ENCODE results near the gene CCNB2. TPM values are rescaled to one million over a fixed set of nuclear protein-coding genes. Genes with fewer than 3 reads are reported as not detected.

CCNB2 gene
- total RNA-seq, 6 experiments from 2014 or later = 0.13 to 2.5 (median 1.6) TPM

DNA sequence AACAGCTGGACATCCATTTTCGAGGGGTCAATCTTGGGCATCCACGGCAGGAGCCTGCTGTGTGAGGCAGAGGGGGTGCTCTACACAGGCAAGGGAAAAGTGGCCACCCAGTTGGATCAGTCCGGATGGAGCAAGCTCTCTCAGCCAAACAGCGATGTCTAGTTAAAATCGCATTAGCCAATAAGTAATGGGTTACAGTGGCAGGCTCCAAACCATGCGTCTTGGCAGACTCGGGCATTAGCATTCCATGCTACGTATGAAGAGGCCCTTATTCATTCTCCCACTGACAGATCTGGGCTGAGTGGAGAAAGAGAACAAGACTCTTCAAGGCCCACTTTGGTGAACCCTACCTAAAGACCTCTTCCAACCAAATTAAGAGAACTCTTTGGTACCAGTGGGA, 49.3 kb downstream of the CCNB2 start:
- H3K27ac ChIP-seq = no peak overlapping the region
- DNase-seq (peak in 1 of 3 donors; percentile 31), ATAC-seq (no peak)
- no peaks in the 10 kb centered on the region for H3K4me1 ChIP-seq
- WGBS (ENCODE audit: insufficient coverage, low coverage, low lambda C conversion rate, missing lambda C conversion rate) = 75% methylated on average over 5 of the region's 8 CpGs
- intact Hi-C loops (cut with DNase I) = no loop called here
- H3K27me3 ChIP-seq = no peaks in the 10 kb centered on the region
- no peak overlapping the region for H3K4me3 ChIP-seq
- TF ChIP-seq POLR2A (IDR thresholded peaks at IDR 0.05) = no peak
- TF ChIP-seq, protein P1, sequence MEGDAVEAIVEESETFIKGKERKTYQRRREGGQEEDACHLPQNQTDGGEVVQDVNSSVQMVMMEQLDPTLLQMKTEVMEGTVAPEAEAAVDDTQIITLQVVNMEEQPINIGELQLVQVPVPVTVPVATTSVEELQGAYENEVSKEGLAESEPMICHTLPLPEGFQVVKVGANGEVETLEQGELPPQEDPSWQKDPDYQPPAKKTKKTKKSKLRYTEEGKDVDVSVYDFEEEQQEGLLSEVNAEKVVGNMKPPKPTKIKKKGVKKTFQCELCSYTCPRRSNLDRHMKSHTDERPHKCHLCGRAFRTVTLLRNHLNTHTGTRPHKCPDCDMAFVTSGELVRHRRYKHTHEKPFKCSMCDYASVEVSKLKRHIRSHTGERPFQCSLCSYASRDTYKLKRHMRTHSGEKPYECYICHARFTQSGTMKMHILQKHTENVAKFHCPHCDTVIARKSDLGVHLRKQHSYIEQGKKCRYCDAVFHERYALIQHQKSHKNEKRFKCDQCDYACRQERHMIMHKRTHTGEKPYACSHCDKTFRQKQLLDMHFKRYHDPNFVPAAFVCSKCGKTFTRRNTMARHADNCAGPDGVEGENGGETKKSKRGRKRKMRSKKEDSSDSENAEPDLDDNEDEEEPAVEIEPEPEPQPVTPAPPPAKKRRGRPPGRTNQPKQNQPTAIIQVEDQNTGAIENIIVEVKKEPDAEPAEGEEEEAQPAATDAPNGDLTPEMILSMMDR (IDR thresholded peaks at IDR 0.05) = no peak
- H3K9me3 ChIP-seq = no peaks in the 10 kb centered on the region
- peaks cover 0 to 50% (median 18%) of the 10 kb centered on the region in 4 donors for H3K36me3 ChIP-seq

DNA sequence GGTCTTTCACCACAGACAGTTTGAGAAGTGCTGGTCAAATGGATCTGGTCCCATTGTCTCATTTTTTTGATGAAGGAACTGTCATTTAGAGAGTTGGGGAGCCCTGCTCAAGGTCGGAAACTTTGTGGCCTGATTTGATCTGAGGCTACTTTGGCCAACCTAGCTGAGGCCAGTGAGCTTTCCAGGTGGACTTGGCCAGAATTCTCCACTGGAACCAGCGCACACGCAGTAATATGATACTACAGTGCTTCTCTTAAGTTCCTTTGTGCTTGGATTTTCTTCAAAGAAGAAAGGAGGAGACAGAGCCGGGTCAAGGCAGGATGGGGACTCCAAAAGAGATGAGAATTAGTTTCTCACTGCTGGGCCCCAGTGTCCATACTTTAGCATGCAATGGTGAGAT, 50.5 kb downstream of the CCNB2 start:
- TF ChIP-seq, protein P1 (IDR thresholded peaks at IDR 0.05) = no peak
- no peak for TF ChIP-seq POLR2A (IDR thresholded peaks at IDR 0.05)
- Histone ChIP-seq H3K27ac (no peak overlapping the region), H3K27me3 (no peaks in the 10 kb centered on the region), H3K4me1 (no peaks in the 10 kb centered on the region), H3K36me3 (peaks cover 0 to 42% (median 18%) of the 10 kb centered on the region in 4 donors), H3K9me3 (no peaks in the 10 kb centered on the region), H3K4me3 (no peak overlapping the region)
- 91% methylated on average over 4 of the region's 4 CpGs for WGBS (ENCODE audit: insufficient coverage, low coverage, low lambda C conversion rate, missing lambda C conversion rate)
- intact Hi-C loops (cut with DNase I) = no loop called here
- DNase-seq = no peak
- no peak for ATAC-seq

DNA sequence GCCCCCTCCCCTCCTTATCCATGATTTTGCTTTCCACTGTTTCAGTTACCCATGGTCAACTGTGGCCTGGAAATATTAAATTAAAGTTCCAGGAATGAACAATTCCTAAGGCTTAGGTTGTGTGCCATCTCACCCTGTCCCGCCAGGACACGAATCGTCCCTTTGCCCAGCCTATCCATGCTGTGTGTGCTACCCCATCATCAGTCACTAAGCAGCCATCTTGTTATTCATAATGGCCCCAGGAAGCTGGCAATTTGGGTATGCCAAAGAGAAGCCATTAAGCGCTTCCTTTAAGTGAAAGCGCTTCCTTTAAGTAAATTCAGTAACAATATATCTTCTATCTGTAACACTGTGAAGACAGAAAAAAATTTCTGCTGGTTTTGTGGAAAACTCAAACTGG, 52.5 kb downstream of the CCNB2 start:
- 93% methylated on average over 5 of the region's 5 CpGs for WGBS (ENCODE audit: insufficient coverage, low coverage, low lambda C conversion rate, missing lambda C conversion rate)
- no peak overlapping the region for H3K4me3 ChIP-seq
- H3K4me1 ChIP-seq = no peaks in the 10 kb centered on the region
- H3K27ac ChIP-seq = no peak overlapping the region
- TF ChIP-seq, protein P1 (IDR thresholded peaks at IDR 0.05) = no peak
- no peak for TF ChIP-seq POLR2A (IDR thresholded peaks at IDR 0.05)
- H3K27me3 ChIP-seq = no peaks in the 10 kb centered on the region
- H3K9me3 ChIP-seq = no peaks in the 10 kb centered on the region
- peaks cover 4 to 48% (median 20%) of the 10 kb centered on the region in 4 donors for H3K36me3 ChIP-seq
- intact Hi-C loops (cut with DNase I) = no loop called here
- DNase-seq = no peak
- ATAC-seq = no peak

DNA sequence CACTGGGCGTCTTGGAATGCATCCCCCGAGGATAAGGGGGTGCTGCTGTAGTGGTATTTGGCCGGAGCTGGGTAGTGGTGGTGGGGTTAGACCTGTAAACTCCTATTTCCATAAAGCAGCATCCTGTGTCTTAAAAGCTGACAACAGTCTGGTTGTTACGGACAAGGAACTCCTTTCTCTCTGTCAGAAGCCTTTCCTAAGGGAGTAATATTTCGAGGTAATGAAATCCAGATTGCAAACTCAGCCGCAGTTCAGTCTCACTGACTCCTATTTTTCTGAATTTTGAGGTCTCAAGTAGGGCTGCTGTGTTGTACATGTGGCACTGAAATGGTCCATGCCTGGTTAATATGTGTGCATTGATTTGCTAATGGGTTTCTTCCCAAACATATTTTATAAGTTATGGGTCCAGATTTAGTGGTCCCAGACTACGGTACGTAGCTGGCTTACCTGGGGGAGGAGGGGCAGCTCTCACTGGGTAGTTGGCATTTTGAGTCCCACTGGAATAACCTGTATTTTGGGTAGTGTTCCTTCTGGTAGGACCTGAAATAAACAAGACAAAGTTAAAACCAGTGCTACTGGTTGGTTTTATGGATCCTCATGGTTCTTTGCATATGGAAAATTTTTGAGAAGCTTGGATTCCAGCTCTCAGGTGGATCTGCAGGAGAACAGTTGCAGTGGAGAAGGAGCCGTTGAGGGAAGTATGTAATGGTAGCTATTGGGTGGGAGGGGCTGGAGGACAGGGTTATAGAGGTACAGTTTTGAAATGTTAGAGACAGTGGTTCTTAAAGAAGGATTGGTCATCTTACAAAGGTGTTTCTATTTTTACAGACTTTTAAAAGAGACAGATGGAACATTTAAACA, 53.1 kb downstream of the CCNB2 start:
- H3K4me3 ChIP-seq = no peak overlapping the region
- ATAC-seq (no peak), DNase-seq (no peak)
- H3K4me1 ChIP-seq = no peaks in the 10 kb centered on the region
- intact Hi-C loops (cut with DNase I) = no loop called here
- WGBS (ENCODE audit: insufficient coverage, low coverage, low lambda C conversion rate, missing lambda C conversion rate) = 90% methylated on average over 7 of the region's 9 CpGs
- no peaks in the 10 kb centered on the region for H3K27me3 ChIP-seq
- TF ChIP-seq, protein P1 (IDR thresholded peaks at IDR 0.05) = no peak
- TF ChIP-seq POLR2A (IDR thresholded peaks at IDR 0.05) = no peak
- no peaks in the 10 kb centered on the region for H3K9me3 ChIP-seq
- H3K36me3 ChIP-seq = peaks cover 4 to 41% (median 18%) of the 10 kb centered on the region in 4 donors
- H3K27ac ChIP-seq = no peak overlapping the region

Data from right lobe of liver (tissue), 6 donors.